ENCODE measurements around the gene TMEM171. TPM values are rescaled to one million over a fixed set of nuclear protein-coding genes. Genes with fewer than 3 reads are reported as not detected.

The TMEM171 gene
- total RNA-seq, 1 experiment from 2014 or later, result 5.4 TPM

GRCh38 chr5:73140801-73141200 is 20.4 kb downstream of the TMEM171 start:
- intact Hi-C loops (cut with micrococcal nuclease), result no loop called here
- Histone ChIP-seq H3K9me3 (ENCODE audit: control insufficient read depth in 1 of 2, insufficient read depth in 1 of 2, low read depth in 1 of 2, low read length in 2 of 2) (no peaks in the 10 kb centered on the region), H3K36me3 (ENCODE audit: control insufficient read depth in 1 of 2, insufficient read depth in 2 of 2, low read length in 2 of 2) (no peaks in the 10 kb centered on the region), H4K20me1 (ENCODE audit: insufficient read depth) (no peaks in the 10 kb centered on the region), H2AFZ (ENCODE audit: low read depth, low read length, poor library complexity, severe bottlenecking) (no peak overlapping the region), H3K9me2 (ENCODE audit: insufficient read depth) (no peaks in the 10 kb centered on the region), H3K27me3 (ENCODE audit: insufficient read depth, low read length) (no peaks in the 10 kb centered on the region), H3K79me2 (ENCODE audit: insufficient read depth, low read length) (no peaks in the 10 kb centered on the region), H3K27ac (ENCODE audit: low read depth, low read length) (no peak overlapping the region), H3K4me3 (replicated peaks in 1 of 2; ENCODE audit: low read depth in 1 of 2, low read length in 2 of 2) (no peak overlapping the region), H3K9ac (ENCODE audit: low read length) (no peak overlapping the region), H3K4me1 (ENCODE audit: control insufficient read depth in 1 of 2, insufficient read depth in 2 of 2, low read length in 2 of 2) (no peaks in the 10 kb centered on the region), H3K4me2 (ENCODE audit: low read length) (no peak overlapping the region)
- no TSS peak for BruUV-seq (replicated peaks)
- DNase-seq (ENCODE audit: low read depth, low spot score), result no peak
- ChIA-PET RAD21 (ENCODE audit: low non-redundant PET in 1 of 2, low total read pairs in 2 of 2, uncharacterized antibody in 2 of 2, unreplicated experiment in 2 of 2) (no interaction called here), CTCF (no interaction called here), POLR2A (no interaction called here)
- no peak for ATAC-seq
- no peak for TF ChIP-seq ZBTB33 (IDR thresholded peaks at IDR 0.05; ENCODE audit: extremely low read depth, insufficient replicate concordance, low read length)
- no peak for TF ChIP-seq CEBPB (IDR thresholded peaks at IDR 0.05; ENCODE audit: low read depth)
- TF ChIP-seq EZH2phosphoT487 (IDR thresholded peaks at IDR 0.05; ENCODE audit: borderline replicate concordance), result no peak
- no peak for TF ChIP-seq RAD21 (IDR thresholded peaks at IDR 0.05; ENCODE audit: low read depth)
- no peak for TF ChIP-seq EGR1 (IDR thresholded peaks at IDR 0.05; ENCODE audit: low read depth)
- TF ChIP-seq FOSL1 (IDR thresholded peaks at IDR 0.05; ENCODE audit: low read depth), result no peak
- TF ChIP-seq CBX3 (IDR thresholded peaks at IDR 0.05; ENCODE audit: low read depth), result no peak
- no peak for TF ChIP-seq ZNF274 (IDR thresholded peaks at IDR 0.05; ENCODE audit: low read depth, low read length)

GRCh38 chr5:73142035-73142434 is 21.7 kb downstream of the TMEM171 start:
- Histone ChIP-seq H3K9me3 (ENCODE audit: control insufficient read depth in 1 of 2, insufficient read depth in 1 of 2, low read depth in 1 of 2, low read length in 2 of 2) (no peaks in the 10 kb centered on the region), H2AFZ (ENCODE audit: low read depth, low read length, poor library complexity, severe bottlenecking) (no peak overlapping the region), H3K27me3 (ENCODE audit: insufficient read depth, low read length) (no peaks in the 10 kb centered on the region), H4K20me1 (ENCODE audit: insufficient read depth) (no peaks in the 10 kb centered on the region), H3K79me2 (ENCODE audit: insufficient read depth, low read length) (no peaks in the 10 kb centered on the region), H3K27ac (ENCODE audit: low read depth, low read length) (no peak overlapping the region), H3K9me2 (ENCODE audit: insufficient read depth) (no peaks in the 10 kb centered on the region), H3K4me2 (ENCODE audit: low read length) (no peak overlapping the region), H3K9ac (ENCODE audit: low read length) (no peak overlapping the region), H3K4me1 (ENCODE audit: control insufficient read depth in 1 of 2, insufficient read depth in 2 of 2, low read length in 2 of 2) (no peaks in the 10 kb centered on the region), H3K4me3 (replicated peaks in 1 of 2; ENCODE audit: low read depth in 1 of 2, low read length in 2 of 2) (no peak overlapping the region), H3K36me3 (ENCODE audit: control insufficient read depth in 1 of 2, insufficient read depth in 2 of 2, low read length in 2 of 2) (no peaks in the 10 kb centered on the region)
- intact Hi-C loops (cut with micrococcal nuclease), result no loop called here
- ChIA-PET RAD21 (ENCODE audit: low non-redundant PET in 1 of 2, low total read pairs in 2 of 2, uncharacterized antibody in 2 of 2, unreplicated experiment in 2 of 2) (no interaction called here), POLR2A (no interaction called here), CTCF (no interaction called here)
- no TSS peak for BruUV-seq (replicated peaks)
- TF ChIP-seq POLR2A (IDR thresholded peaks at IDR 0.05; ENCODE audit: borderline replicate concordance, extremely low read depth, insufficient read depth, insufficient read length), result no peak
- TF ChIP-seq ZFX (IDR thresholded peaks at IDR 0.05), result no peak
- no peak for TF ChIP-seq ZBTB33 (IDR thresholded peaks at IDR 0.05; ENCODE audit: extremely low read depth, insufficient replicate concordance, low read length)
- TF ChIP-seq EZH2phosphoT487 (IDR thresholded peaks at IDR 0.05; ENCODE audit: borderline replicate concordance), result no peak
- no peak for TF ChIP-seq CEBPB (IDR thresholded peaks at IDR 0.05; ENCODE audit: low read depth)
- TF ChIP-seq RAD21 (IDR thresholded peaks at IDR 0.05; ENCODE audit: low read depth), result no peak
- no peak for TF ChIP-seq SIN3A (IDR thresholded peaks at IDR 0.05; ENCODE audit: low read depth)
- TF ChIP-seq ZNF274 (IDR thresholded peaks at IDR 0.05; ENCODE audit: low read depth, low read length), result no peak
- TF ChIP-seq YY1 (IDR thresholded peaks at IDR 0.05; ENCODE audit: extremely low read depth, insufficient replicate concordance, low read depth, low read length), result no peak
- no peak for TF ChIP-seq EZH2 (IDR thresholded peaks at IDR 0.05)
- no peak for DNase-seq (ENCODE audit: low read depth, low spot score)
- ATAC-seq, result no peak

All from HCT116 (cell line).